Activated naive CD4-positive, alpha-beta T cell treated with anti-CD3 and anti-CD28 coated beads for 36 hours (primary cell): Measurements from ENCODE around the gene ASCL5. TPM values are rescaled to one million over a fixed set of nuclear protein-coding genes. Genes with fewer than 3 reads are reported as not detected.
A peak's percentile ranks its signal among the peaks of the same experiment; 100 is the strongest.

Experiments
- CTCF ChIA-PET: fragments of 350-600 bp; sonication (Branson Sonifier 250); formaldehyde crosslinking; loops from one replicate; lab custom pipeline; 2021; ENCODE audit warnings: antibody characterized with exemption; lab: Charles Lee
- DNase-seq: peaks from one replicate; pipeline ENCODE4 v3.0.0-alpha.2; 2020
- H3K27ac Mint-ChIP-seq: one replicate; pipeline ENCODE4 v1.8.0; 2021; ENCODE audit warnings: mild to moderate bottlenecking, mixed read lengths
- H3K27me3 Mint-ChIP-seq: one replicate; pipeline ENCODE4 v1.8.0; 2021; ENCODE audit warnings: low read depth, mixed read lengths
- H3K36me3 Mint-ChIP-seq: one replicate; pipeline ENCODE4 v1.8.0; 2021; ENCODE audit warnings: low read depth, mixed read lengths
- H3K4me1 Mint-ChIP-seq: one replicate; pipeline ENCODE4 v1.8.0; 2021; ENCODE audit warnings: low read depth, mixed read lengths
- H3K4me3 Mint-ChIP-seq: one replicate; pipeline ENCODE4 v1.8.0; 2021; ENCODE audit warnings: mild to moderate bottlenecking, moderate library complexity, mixed read lengths
- H3K9me3 Mint-ChIP-seq: one replicate; pipeline ENCODE4 v1.8.0; 2021; ENCODE audit warnings: mixed read lengths
- intact Hi-C: fragments of 100-400 bp; cut with micrococcal nuclease; formaldehyde crosslinking; loops from one replicate; pipeline ENCODE4 v1.15.1; 2023
- total RNA-seq, 2 experiments: library from RNA; stranded (reverse); gene quantifications; one replicate each; pipeline ENCODE4 v1.2.3, GENCODE V29; 2021

ASCL5 gene
- not detected for total RNA-seq

- intact Hi-C loops = no loop called here
- no peaks in the 10 kb centered on the region for H3K4me1 Mint-ChIP-seq
- no peaks in the 10 kb centered on the region for H3K9me3 Mint-ChIP-seq
- H3K27me3 Mint-ChIP-seq = peaks cover 7% of the 10 kb centered on the region
- no peak within 1 kb of the TSS for H3K27ac Mint-ChIP-seq
- H3K36me3 Mint-ChIP-seq = no peaks in the 10 kb centered on the region
- no peak within 1 kb of the TSS for H3K4me3 Mint-ChIP-seq
- no peak for DNase-seq
- CTCF ChIA-PET = interaction anchor here (1.5 kb wide), 1 partner anchor 154 kb away, joined by 5 read pairs; no protein-coding TSS in a partner anchor
Measured at GRCh38 chr1:201126832-201127754, at the start of gene ASCL5. TSS of gene ASCL5 (minus strand) at chr1:201127184. CDS start at chr1:201115372, 11,812 bp downstream.

DNA sequence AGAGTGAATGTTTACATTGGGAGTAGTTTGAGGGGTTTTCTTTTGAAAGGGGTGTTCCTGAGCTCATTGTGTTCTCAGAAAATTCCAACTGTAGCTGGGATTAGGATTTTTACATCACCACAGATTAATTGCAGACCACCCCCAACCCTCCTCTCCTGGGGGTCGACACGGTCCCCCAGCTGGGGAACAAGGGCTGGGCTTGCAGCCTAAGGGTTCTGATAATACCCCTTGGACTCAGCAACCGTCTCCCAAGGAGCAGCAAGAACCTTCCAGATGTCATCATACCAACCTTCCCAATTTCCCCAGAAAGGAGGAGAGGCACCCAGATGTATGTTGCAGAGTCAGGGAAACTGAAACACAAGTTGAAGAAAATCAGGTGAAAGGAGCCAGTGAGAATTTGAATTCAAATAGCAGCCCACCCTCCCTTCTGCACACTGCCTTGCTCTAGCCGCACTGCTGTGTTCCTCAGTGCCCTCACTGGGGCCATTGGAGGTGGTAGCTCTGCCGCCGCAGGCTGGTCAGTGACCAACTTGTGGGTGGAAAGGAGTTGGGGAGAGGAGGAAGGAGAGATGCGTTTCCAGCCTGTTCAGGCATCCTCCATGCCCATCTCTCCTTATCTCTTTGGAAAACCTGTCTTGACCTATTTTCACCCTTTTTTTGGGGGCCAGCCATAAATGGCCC lies 49.0 kb upstream of the ASCL5 start:
- intact Hi-C loops = no loop called here
- H3K9me3 Mint-ChIP-seq = peaks cover 7% of the 10 kb centered on the region
- peaks cover 13% of the 10 kb centered on the region for H3K27me3 Mint-ChIP-seq
- no peak overlapping the region for H3K27ac Mint-ChIP-seq
- no peak for DNase-seq
- no peak overlapping the region for H3K4me3 Mint-ChIP-seq
- no peaks in the 10 kb centered on the region for H3K36me3 Mint-ChIP-seq
- CTCF ChIA-PET = no interaction called here
- peaks cover 13% of the 10 kb centered on the region for H3K4me1 Mint-ChIP-seq

GRCh38 chr1:201173736-201174135 lies 46.8 kb upstream of the ASCL5 start:
- H3K4me3 Mint-ChIP-seq = no peak overlapping the region
- H3K4me1 Mint-ChIP-seq = peaks cover 21% of the 10 kb centered on the region
- intact Hi-C loops = no loop called here
- H3K27ac Mint-ChIP-seq = no peak overlapping the region
- DNase-seq = no peak
- H3K27me3 Mint-ChIP-seq = peaks cover 5% of the 10 kb centered on the region
- H3K9me3 Mint-ChIP-seq = peaks cover 1% of the 10 kb centered on the region
- CTCF ChIA-PET = no interaction called here
- H3K36me3 Mint-ChIP-seq = no peaks in the 10 kb centered on the region

GRCh38 chr1:201172999-201173610 lies 46.1 kb upstream of the ASCL5 start:
- CTCF ChIA-PET = no interaction called here
- DNase-seq = peak; percentile 51
- Mint-ChIP-seq H3K27me3 (peaks cover 3% of the 10 kb centered on the region), H3K4me3 (no peak overlapping the region), H3K4me1 (peaks cover 21% of the 10 kb centered on the region), H3K9me3 (no peaks in the 10 kb centered on the region), H3K27ac (no peak overlapping the region), H3K36me3 (no peaks in the 10 kb centered on the region)
- intact Hi-C loops = no loop called here

- Mint-ChIP-seq H3K27me3 (peaks cover 3% of the 10 kb centered on the region), H3K4me1 (peaks cover 21% of the 10 kb centered on the region), H3K27ac (no peak overlapping the region), H3K4me3 (no peak overlapping the region), H3K36me3 (no peaks in the 10 kb centered on the region), H3K9me3 (no peaks in the 10 kb centered on the region)
- no peak for DNase-seq
- intact Hi-C loops = no loop called here
- CTCF ChIA-PET = interaction anchor here (1.4 kb wide), 1 partner anchor 23 kb away, joined by 4 read pairs; no protein-coding TSS in a partner anchor
Measured at GRCh38 chr1:201172326-201172725, 45.3 kb upstream of the ASCL5 start.

- no peaks in the 10 kb centered on the region for H3K36me3 Mint-ChIP-seq
Measured at GRCh38 chr1:201171063-201172036, 44.4 kb upstream of the ASCL5 start.

GRCh38 chr1:201170533-201171062 lies 43.6 kb upstream of the ASCL5 start:
- CTCF ChIA-PET = interaction anchor here (0.8 to 1.5 kb wide), 3 partner anchors 15 to 54 kb away, joined by 3 to 5 read pairs (median 4); partner anchors contain the start of gene TMEM9
- Mint-ChIP-seq H3K4me3 (peak overlapping the region; percentile 76), H3K9me3 (no peaks in the 10 kb centered on the region), H3K27me3 (peaks cover 2% of the 10 kb centered on the region), H3K36me3 (no peaks in the 10 kb centered on the region), H3K27ac (peak overlapping the region; percentile 85), H3K4me1 (peaks cover 21% of the 10 kb centered on the region)
- peak; percentile 93 for DNase-seq
- intact Hi-C loops = loop anchor here (1.0 to 2.0 kb wide), 7 partner anchors 16 to 501 kb away; partner anchors contain the start of genes CSRP1, DDX59, KIF21B and TMEM9

More at GRCh38 chr1:201171063-201172036, 44.4 kb upstream of the ASCL5 start:
- CTCF ChIA-PET = interaction anchor here (0.8 to 1.5 kb wide), 4 partner anchors 16 to 53 kb away, joined by 3 to 5 read pairs (median 4); partner anchors contain the start of gene TMEM9
- H3K27ac Mint-ChIP-seq = peak overlapping the region; percentile 85
- H3K27me3 Mint-ChIP-seq = peaks cover 2% of the 10 kb centered on the region
- intact Hi-C loops = loop anchor here (1.0 to 2.0 kb wide), 6 partner anchors 20 to 502 kb away; partner anchors contain the start of genes CSRP1, DDX59 and KIF21B
- H3K4me1 Mint-ChIP-seq = peaks cover 21% of the 10 kb centered on the region
- no peaks in the 10 kb centered on the region for H3K9me3 Mint-ChIP-seq
- DNase-seq = peak; percentile 84
- H3K4me3 Mint-ChIP-seq = peak overlapping the region; percentile 76

- Mint-ChIP-seq H3K27ac (no peak overlapping the region), H3K27me3 (peaks cover 2% of the 10 kb centered on the region), H3K36me3 (no peaks in the 10 kb centered on the region), H3K4me1 (peaks cover 21% of the 10 kb centered on the region), H3K9me3 (no peaks in the 10 kb centered on the region), H3K4me3 (peak overlapping the region; percentile 76)
- CTCF ChIA-PET = interaction anchor here (0.9 to 1.5 kb wide), 2 partner anchors 15 to 21 kb away, joined by 3 to 5 read pairs; partner anchors contain the start of gene TMEM9
- intact Hi-C loops = loop anchor here (1.0 to 2.0 kb wide), 3 partner anchors 16 to 337 kb away; partner anchors contain the start of genes CSRP1 and TMEM9
- DNase-seq = no peak
Measured at GRCh38 chr1:201169971-201170532, 43.1 kb upstream of the ASCL5 start.

GRCh38 chr1:201169203-201169602 lies 42.2 kb upstream of the ASCL5 start:
- H3K27ac Mint-ChIP-seq = no peak overlapping the region
- CTCF ChIA-PET = interaction anchor here (0.9 to 1.4 kb wide), 4 partner anchors 10 to 50 kb away, joined by 3 to 4 read pairs (median 4); no protein-coding TSS in a partner anchor
- H3K4me1 Mint-ChIP-seq = peaks cover 21% of the 10 kb centered on the region
- intact Hi-C loops = no loop called here
- no peaks in the 10 kb centered on the region for H3K36me3 Mint-ChIP-seq
- H3K4me3 Mint-ChIP-seq = no peak overlapping the region
- H3K27me3 Mint-ChIP-seq = peaks cover 2% of the 10 kb centered on the region
- H3K9me3 Mint-ChIP-seq = no peaks in the 10 kb centered on the region
- no peak for DNase-seq

GRCh38 chr1:201167041-201167991 lies 40.3 kb upstream of the ASCL5 start:
- H3K36me3 Mint-ChIP-seq = no peaks in the 10 kb centered on the region
- DNase-seq = no peak
- peaks cover 2% of the 10 kb centered on the region for H3K27me3 Mint-ChIP-seq
- CTCF ChIA-PET = interaction anchor here (0.6 to 1.1 kb wide), 3 partner anchors 17 to 437 kb away, joined by 3 to 7 read pairs (median 3); no protein-coding TSS in a partner anchor
- no peak overlapping the region for H3K4me3 Mint-ChIP-seq
- intact Hi-C loops = no loop called here
- no peaks in the 10 kb centered on the region for H3K9me3 Mint-ChIP-seq
- H3K27ac Mint-ChIP-seq = no peak overlapping the region
- H3K4me1 Mint-ChIP-seq = peaks cover 15% of the 10 kb centered on the region
